ENCODE results near the gene PDIK1L. TPM values are rescaled to one million over a fixed set of nuclear protein-coding genes. Genes with fewer than 3 reads are reported as not detected.

Gene PDIK1L
- total RNA-seq, 1 donor from 2014 or later: 8.2 TPM

DNA sequence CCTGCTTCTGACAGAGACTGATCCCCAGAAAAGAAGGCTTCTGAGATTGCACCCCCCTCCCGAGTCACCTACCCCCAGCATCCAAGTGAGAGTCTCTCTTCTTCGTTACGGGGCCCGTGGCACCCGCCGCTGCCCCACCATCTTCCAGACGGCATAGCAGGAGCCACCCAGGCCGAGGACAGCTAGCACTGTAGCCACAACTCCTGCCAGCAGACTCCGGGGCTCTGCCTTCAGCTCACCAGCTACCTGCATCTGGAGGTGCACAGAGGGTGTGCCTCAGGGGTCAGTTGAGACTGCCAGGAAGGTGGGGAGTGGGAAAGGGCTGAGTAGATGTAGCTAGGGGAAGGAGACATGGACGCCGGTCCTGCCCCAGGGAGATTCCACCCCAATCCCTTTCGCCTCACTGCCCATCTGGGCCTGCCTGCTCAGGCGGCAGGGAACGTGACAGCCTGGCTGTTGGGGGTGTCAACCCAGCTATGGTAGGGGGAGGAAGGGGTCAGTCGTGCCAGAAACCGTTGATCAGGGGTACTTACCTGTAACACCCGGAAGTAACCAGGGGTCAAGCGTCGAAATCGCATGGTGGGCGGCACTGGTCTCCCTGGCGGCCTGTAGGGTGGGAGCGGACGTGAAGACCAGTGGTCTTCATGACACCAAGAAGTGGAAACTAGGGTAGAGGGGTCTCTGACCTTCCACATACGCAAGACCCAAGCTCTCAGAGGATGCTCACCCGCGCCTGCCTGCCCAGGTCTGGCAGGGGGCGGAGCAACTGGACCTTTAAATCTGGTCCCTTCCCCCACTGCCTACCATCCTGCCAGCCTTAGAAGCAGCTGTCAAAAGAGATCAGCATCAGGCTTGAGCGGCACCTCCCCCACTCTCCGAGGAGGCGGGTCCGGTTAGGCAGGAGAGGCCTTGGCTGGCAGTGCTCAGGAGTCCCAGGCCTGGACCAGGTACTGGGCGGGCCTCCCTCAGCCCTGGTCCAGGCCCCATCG lies 59.8 kb downstream of the PDIK1L start, which contains the start of gene ZNF593OS:
ZNF593OS (minus strand) TSS at position 749 of the 989 bp plus-strand sequence; CDS start at position 578, 171 bp downstream.
- no peak for ATAC-seq

Other genes starting within 250 kb of the PDIK1L start
- gene PAQR7, start 236.1 kb upstream of the PDIK1L start, total RNA-seq: 11.1 TPM
- 110 TPM for gene STMN1, start 205.4 kb upstream of the PDIK1L start, total RNA-seq
- 9.0 TPM for gene PAFAH2, start 113.8 kb upstream of the PDIK1L start, total RNA-seq
- gene EXTL1, start 90.0 kb upstream of the PDIK1L start, total RNA-seq: not detected
- gene SLC30A2, start 65.7 kb upstream of the PDIK1L start, total RNA-seq: not detected
- not detected for gene TRIM63, start 44.2 kb upstream of the PDIK1L start, total RNA-seq
- gene FAM110D, start 47.3 kb downstream of the PDIK1L start, total RNA-seq: 0.68 TPM
- gene C1orf232, start 57.1 kb downstream of the PDIK1L start, total RNA-seq: not detected
- gene ZNF593, start 58.1 kb downstream of the PDIK1L start, total RNA-seq: 37.9 TPM
- 0.16 TPM for gene ZNF593OS, start 60.0 kb downstream of the PDIK1L start, total RNA-seq
- gene CNKSR1, start 65.7 kb downstream of the PDIK1L start, total RNA-seq: 19.7 TPM
- not detected for gene CATSPER4, start 78.8 kb downstream of the PDIK1L start, total RNA-seq
- 8.7 TPM for gene CEP85, start 122.4 kb downstream of the PDIK1L start, total RNA-seq
- 242 TPM for gene SH3BGRL3, start 168.3 kb downstream of the PDIK1L start, total RNA-seq
- gene UBXN11, start 194.8 kb downstream of the PDIK1L start, total RNA-seq: 7.2 TPM
- 7.5 TPM for gene CD52, start 206.1 kb downstream of the PDIK1L start, total RNA-seq
- gene CRYBG2, start 242.3 kb downstream of the PDIK1L start, total RNA-seq: 111 TPM